CD14-positive monocyte (primary cell): ENCODE data around the gene TIMM10B. TPM values are rescaled to one million over a fixed set of nuclear protein-coding genes. Genes with fewer than 3 reads are reported as not detected.

Experiments
- DNase-seq, 3 donors: peaks; one replicate each; pipeline ENCODE4 v3.0.0-alpha.2; 2011 to 2022
- H2AFZ ChIP-seq: 2 replicates; pipeline ENCODE4 v1.6.0; 2012; ENCODE audit warnings: mild to moderate bottlenecking, low read depth, low read length, inconsistent platforms; ENCODE audit not compliant: insufficient read depth, poor library complexity, severe bottlenecking
- H3K27ac ChIP-seq, 2 donors: 1 replicate in 1 of 2; 2 replicates in 1 of 2; pipeline ENCODE4 v1.5.1; 2012 to 2013; ENCODE audit warnings: low read length in 2 of 2, control low read depth in 1 of 2, inconsistent platforms in 1 of 2, low read depth in 1 of 2, mild to moderate bottlenecking in 1 of 2
- H3K27me3 ChIP-seq, 2 donors: one replicate each; pipeline versions ENCODE4 v1.6.0 to v1.6.1; 2011 to 2013; ENCODE audit warnings: low read length in 2 of 2; ENCODE audit not compliant: control insufficient read depth in 2 of 2, insufficient read depth in 2 of 2
- H3K36me3 ChIP-seq, 2 donors: replicated peaks in 1 of 2; 1 replicate in 1 of 2; 2 replicates in 1 of 2; pipeline versions ENCODE4 v1.5.1 to v1.6.1; 2012 to 2013; ENCODE audit warnings: low read length in 2 of 2, control low read depth in 1 of 2, inconsistent platforms in 1 of 2, mild to moderate bottlenecking in 1 of 2; ENCODE audit not compliant: insufficient read depth in 2 of 2, control insufficient read depth in 1 of 2
- H3K4me1 ChIP-seq, 2 donors: 1 replicate in 1 of 2; 2 replicates in 1 of 2; pipeline versions ENCODE4 v1.5.1 to v1.6.1; 2012 to 2013; ENCODE audit warnings: low read length in 2 of 2, control low read depth in 1 of 2, inconsistent platforms in 1 of 2, mild to moderate bottlenecking in 1 of 2, moderate library complexity in 1 of 2; ENCODE audit not compliant: insufficient read depth in 2 of 2, control insufficient read depth in 1 of 2
- H3K4me2 ChIP-seq: replicated peaks from 2 replicates; pipeline ENCODE3; 2012; ENCODE audit warnings: low read length, moderate library complexity, mild to moderate bottlenecking; ENCODE audit not compliant: poor library complexity, severe bottlenecking; ENCODE audit errors: extremely low read depth
- H3K4me3 ChIP-seq, 3 experiments: fragments of 200-600 bp in 1 of 3; sonication (generic) in 1 of 3; replicated peaks in 1 of 3; 1 replicate in 2 of 3; 2 replicates in 1 of 3; pipeline ENCODE4 v1.5.1; 2011 to 2013; ENCODE audit warnings: low read length in 3 of 3, mild to moderate bottlenecking in 3 of 3, control low read depth in 2 of 3, low read depth in 2 of 3, inconsistent platforms in 1 of 3, moderate library complexity in 1 of 3
- H3K79me2 ChIP-seq: 2 replicates; pipeline ENCODE4 v1.6.0; 2012; ENCODE audit warnings: mild to moderate bottlenecking, control low read depth, inconsistent platforms, low read length, moderate library complexity; ENCODE audit not compliant: insufficient read depth
- H3K9ac ChIP-seq: 2 replicates; pipeline ENCODE4 v1.6.0; 2017; ENCODE audit warnings: low read length, mild to moderate bottlenecking; ENCODE audit not compliant: insufficient read depth, poor library complexity, severe bottlenecking
- H3K9me3 ChIP-seq, 2 donors: replicated peaks in 1 of 2; 1 replicate in 1 of 2; 2 replicates in 1 of 2; pipeline versions ENCODE4 v1.5.1 to v1.6.1; 2012 to 2013; ENCODE audit warnings: low read length in 2 of 2, control low read depth in 1 of 2; ENCODE audit not compliant: control insufficient read depth in 1 of 2, insufficient read depth in 1 of 2
- H4K20me1 ChIP-seq: 2 replicates; pipeline ENCODE4 v1.6.0; 2012; ENCODE audit warnings: mild to moderate bottlenecking, low read length, control low read depth, moderate library complexity; ENCODE audit not compliant: insufficient read depth
- H3K27ac Mint-ChIP-seq, 7 donors: one replicate each; pipeline ENCODE4 v1.8.0; 2020; ENCODE audit warnings: mild to moderate bottlenecking in 7 of 7, mixed read lengths in 7 of 7, moderate library complexity in 6 of 7, inconsistent platforms in 2 of 7
- H3K27me3 Mint-ChIP-seq, 3 donors: one replicate each; pipeline ENCODE4 v1.8.0; 2021 to 2022; ENCODE audit warnings: low read depth in 3 of 3, mild to moderate bottlenecking in 3 of 3, mixed read lengths in 3 of 3, moderate library complexity in 3 of 3, inconsistent platforms in 1 of 3
- H3K36me3 Mint-ChIP-seq, 2 donors: one replicate each; pipeline ENCODE4 v1.8.0; 2020; ENCODE audit warnings: mixed read lengths in 2 of 2, inconsistent platforms in 1 of 2, mild to moderate bottlenecking in 1 of 2
- H3K4me1 Mint-ChIP-seq: one replicate; pipeline ENCODE4 v1.8.0; 2020; ENCODE audit warnings: mild to moderate bottlenecking, mixed read lengths
- H3K4me3 Mint-ChIP-seq, 2 donors: one replicate each; pipeline ENCODE4 v1.8.0; 2020; ENCODE audit warnings: mild to moderate bottlenecking in 2 of 2, mixed read lengths in 2 of 2, moderate library complexity in 1 of 2
- H3K9me3 Mint-ChIP-seq, 7 donors: one replicate each; pipeline ENCODE4 v1.8.0; 2020 to 2022; ENCODE audit warnings: mixed read lengths in 7 of 7, mild to moderate bottlenecking in 6 of 7, moderate library complexity in 6 of 7, inconsistent platforms in 2 of 7
- CTCF ChIP-seq: fragments of 200-600 bp; IDR thresholded peaks from one replicate; pipeline ENCODE4 v1.8.0; 2022; ENCODE audit warnings: antibody characterized with exemption, mild to moderate bottlenecking
- WGBS: methylation state at CpG from one replicate; pipeline ENCODE4 v1.1.5; 2013; ENCODE audit warnings: missing lambda C conversion rate; ENCODE audit not compliant: insufficient coverage; 5-methylcytosine and 5-hydroxymethylcytosine counted together
- intact Hi-C, 2 donors: fragments of 100-400 bp; cut with micrococcal nuclease; formaldehyde crosslinking; loops; one replicate each; pipeline versions ENCODE4 v1.15.0 to v1.15.1; 2023
- polyA plus RNA-seq, 3 donors: library from polyadenylated mRNA; depleted of rRNA in 1 of 3; unstranded in 2 of 3; stranded (reverse) in 1 of 3; fragments of 300-500 nt in 2 of 3; fragments of >200 nt in 1 of 3; fragmentation: Illumina TruSeq in 2 of 3; gene quantifications; 1 replicate in 2 of 3; 2 replicates in 1 of 3; pipeline ENCODE4 v1.2.3, GENCODE V29; 2012 to 2021

The TIMM10B gene
- polyA plus RNA-seq, 3 donors = 20.0 to 34.9 (median 22.1) TPM

GRCh38 chr11:6481924-6482275, 599 bp downstream of the TIMM10B start:
- Histone ChIP-seq H3K4me2 (peak overlapping the region; percentile 75), H2AFZ (peak overlapping the region; percentile 76), H3K79me2 (peaks cover 32% of the 10 kb centered on the region), H3K27ac (peak overlapping the region; percentile 97 to 98), H3K4me3 (peak overlapping the region; percentile 46 to 78 (median 64)), H3K27me3 (no peaks in the 10 kb centered on the region), H3K4me1 (peaks cover 22 to 25% of the 10 kb centered on the region in 2 donors), H3K36me3 (peaks cover 58 to 67% of the 10 kb centered on the region in 2 donors), H4K20me1 (no peaks in the 10 kb centered on the region), H3K9me3 (no peaks in the 10 kb centered on the region), H3K9ac (peak overlapping the region; percentile 69)
- Mint-ChIP-seq H3K36me3 (peaks cover 35 to 40% of the 10 kb centered on the region in 2 donors), H3K9me3 (peaks cover 0 to 2% (median 0%) of the 10 kb centered on the region in 7 donors), H3K4me1 (peaks cover 31% of the 10 kb centered on the region), H3K27ac (peak overlapping the region; percentile 96 to 99 (median 98)), H3K27me3 (peaks cover 0 to 2% (median 0%) of the 10 kb centered on the region in 3 donors), H3K4me3 (peak overlapping the region; percentile 82 to 91)
- intact Hi-C loops = loop anchor here (2.0 to 10.0 kb wide), 6 partner anchors 91 to 245 kb away; partner anchors contain the start of genes CNGA4 (in 1 of the 2), ILK (in 1 of the 2), MRPL17 (in 1 of the 2) and RRP8 (in 1 of the 2)
- 18% methylated on average over 9 of the region's 13 CpGs for WGBS
- no peak for TF ChIP-seq CTCF
- DNase-seq = no peak

GRCh38 chr11:6482441-6482840, 1.1 kb downstream of the TIMM10B start:
- Mint-ChIP-seq H3K27ac (peak overlapping the region; percentile 96 to 99 (median 98)), H3K4me3 (peak overlapping the region; percentile 27 to 82), H3K36me3 (peaks cover 32 to 34% of the 10 kb centered on the region in 2 donors), H3K9me3 (peaks cover 0 to 2% (median 0%) of the 10 kb centered on the region in 7 donors), H3K4me1 (peaks cover 31% of the 10 kb centered on the region), H3K27me3 (peaks cover 0 to 2% (median 0%) of the 10 kb centered on the region in 3 donors)
- Histone ChIP-seq H3K4me1 (peaks cover 22 to 25% of the 10 kb centered on the region in 2 donors), H4K20me1 (no peaks in the 10 kb centered on the region), H3K27ac (peak overlapping the region; percentile 97 to 98), H3K9me3 (no peaks in the 10 kb centered on the region), H2AFZ (no peak overlapping the region), H3K27me3 (no peaks in the 10 kb centered on the region), H3K36me3 (peaks cover 55 to 67% of the 10 kb centered on the region in 2 donors), H3K4me3 (peak overlapping the region in 2 of 3 experiments; percentile 64 to 78), H3K4me2 (peak overlapping the region; percentile 75), H3K9ac (peak overlapping the region; percentile 69), H3K79me2 (peaks cover 32% of the 10 kb centered on the region)
- WGBS = 100% methylated on average over 2 of the region's 4 CpGs
- intact Hi-C loops = loop anchor here (5.0 to 10.0 kb wide), 4 partner anchors 95 to 245 kb away; partner anchors contain the start of genes CNGA4 (in 1 of the 2), ILK (in 1 of the 2), RRP8 (in 1 of the 2) and TAF10 (in 1 of the 2)
- TF ChIP-seq CTCF = no peak
- DNase-seq = peak; percentile 19 to 70 (median 29)
